Measurements from ENCODE around the gene ARSB. TPM values are rescaled to one million over a fixed set of nuclear protein-coding genes. Genes with fewer than 3 reads are reported as not detected.
A peak's percentile ranks its signal among the peaks of the same experiment; 100 is the strongest.

ARSB gene
- total RNA-seq, 1 experiment from 2014 or later: 5.2 TPM

DNA sequence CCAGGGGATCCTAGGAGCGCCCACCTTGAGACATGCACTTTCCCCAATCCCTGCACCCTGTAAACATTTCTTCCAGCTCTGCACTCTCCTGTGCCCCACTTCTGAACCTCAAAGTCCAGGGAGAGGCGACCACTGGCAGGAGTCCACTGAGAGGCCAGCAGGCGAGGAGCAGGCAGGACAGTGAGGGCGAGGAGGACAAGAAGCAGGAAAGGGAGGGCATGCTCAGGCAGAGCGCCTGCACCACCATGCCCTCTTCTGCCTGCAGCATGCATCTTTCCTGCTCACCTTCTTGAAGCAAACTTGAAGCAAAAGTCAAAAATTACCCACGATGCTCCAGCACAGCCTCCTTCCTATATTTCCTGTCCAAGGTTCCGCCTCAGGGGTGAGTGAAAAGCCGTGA, 10.1 kb downstream of the ARSB start:
- CTCF ChIA-PET: interaction anchor here (1.2 to 2.5 kb wide), 2 partner anchors 9 to 10 kb away, joined by 4 to 16 read pairs; no protein-coding TSS in a partner anchor
- no peak for DNase-seq (ENCODE audit: unreplicated experiment)
- peak overlapping the region; percentile 9 for H3K27ac Mint-ChIP-seq (ENCODE audit: low read depth, unreplicated experiment)

DNA sequence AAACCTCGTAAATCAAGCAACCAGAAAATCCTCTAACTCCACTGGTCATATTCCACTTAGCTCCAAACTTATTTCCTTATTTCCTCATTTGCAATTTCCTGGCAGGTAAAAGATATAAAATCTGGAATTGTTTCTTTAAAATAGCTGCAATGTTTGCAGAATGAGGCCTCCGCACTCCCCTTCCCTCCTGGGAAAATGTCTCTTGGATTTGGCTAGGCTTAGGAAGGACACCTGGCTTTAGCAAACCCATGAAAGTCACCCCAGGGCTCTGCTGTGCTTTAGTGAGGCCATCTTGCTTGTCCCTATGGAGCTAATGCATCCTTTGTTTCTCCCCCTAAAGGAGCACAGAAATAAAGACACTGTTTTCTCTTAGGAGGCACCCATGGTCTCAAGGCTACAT, 10.5 kb downstream of the ARSB start:
- H3K27ac Mint-ChIP-seq (ENCODE audit: low read depth, unreplicated experiment): no peak overlapping the region
- DNase-seq (ENCODE audit: unreplicated experiment): no peak
- TF ChIP-seq CTCF (IDR thresholded peaks at IDR 0.05; ENCODE audit: unreplicated experiment): no peak
- no peaks in the 10 kb centered on the region for H3K36me3 Mint-ChIP-seq (ENCODE audit: insufficient read depth, unreplicated experiment)
- H3K27me3 Mint-ChIP-seq (ENCODE audit: insufficient read depth, unreplicated experiment): no peaks in the 10 kb centered on the region
- intact Hi-C loops (cut with micrococcal nuclease): no loop called here
- no peak overlapping the region for H3K4me3 Mint-ChIP-seq (ENCODE audit: unreplicated experiment)
- ChIA-PET POLR2A (interaction anchor here (0.8 to 1.2 kb wide), 2 partner anchors 10 to 57 kb away, joined by 3 to 4 read pairs; no protein-coding TSS in a partner anchor), CTCF (interaction anchor here (1.2 to 2.5 kb wide), 2 partner anchors 9 kb away, joined by 4 to 16 read pairs; no protein-coding TSS in a partner anchor)
- no TSS peak for BruUV-seq (replicated peaks)
- no peaks in the 10 kb centered on the region for H3K9me3 Mint-ChIP-seq (ENCODE audit: unreplicated experiment)
- H3K4me1 Mint-ChIP-seq (ENCODE audit: insufficient read depth, unreplicated experiment): peaks cover 4% of the 10 kb centered on the region

More for the DNA sequence above, 10.1 kb downstream of the ARSB start:
- POLR2A ChIA-PET: interaction anchor here (1.2 kb wide), 1 partner anchor 9 kb away, joined by 4 read pairs; no protein-coding TSS in a partner anchor
- no peak for TF ChIP-seq CTCF (IDR thresholded peaks at IDR 0.05; ENCODE audit: unreplicated experiment)
- H3K36me3 Mint-ChIP-seq (ENCODE audit: insufficient read depth, unreplicated experiment): no peaks in the 10 kb centered on the region
- H3K27me3 Mint-ChIP-seq (ENCODE audit: insufficient read depth, unreplicated experiment): no peaks in the 10 kb centered on the region
- no TSS peak for BruUV-seq (replicated peaks)
- H3K4me3 Mint-ChIP-seq (ENCODE audit: unreplicated experiment): no peak overlapping the region
- H3K4me1 Mint-ChIP-seq (ENCODE audit: insufficient read depth, unreplicated experiment): peaks cover 4% of the 10 kb centered on the region
- intact Hi-C loops (cut with micrococcal nuclease): no loop called here
- H3K9me3 Mint-ChIP-seq (ENCODE audit: unreplicated experiment): no peaks in the 10 kb centered on the region

- ChIA-PET CTCF (interaction anchor here (0.6 to 1.2 kb wide), 3 partner anchors 9 to 500 kb away, joined by 3 to 4 read pairs (median 3); no protein-coding TSS in a partner anchor), POLR2A (interaction anchor here (0.8 to 1.2 kb wide), 2 partner anchors 10 to 57 kb away, joined by 3 to 4 read pairs; no protein-coding TSS in a partner anchor)
- no peak for DNase-seq (ENCODE audit: unreplicated experiment)
- BruUV-seq (replicated peaks): no TSS peak
- Mint-ChIP-seq H3K27ac (ENCODE audit: low read depth, unreplicated experiment) (no peak overlapping the region), H3K27me3 (ENCODE audit: insufficient read depth, unreplicated experiment) (no peaks in the 10 kb centered on the region), H3K36me3 (ENCODE audit: insufficient read depth, unreplicated experiment) (no peaks in the 10 kb centered on the region), H3K9me3 (ENCODE audit: unreplicated experiment) (no peaks in the 10 kb centered on the region), H3K4me1 (ENCODE audit: insufficient read depth, unreplicated experiment) (peaks cover 4% of the 10 kb centered on the region), H3K4me3 (ENCODE audit: unreplicated experiment) (no peak overlapping the region)
- intact Hi-C loops (cut with micrococcal nuclease): no loop called here
- no peak for TF ChIP-seq CTCF (IDR thresholded peaks at IDR 0.05; ENCODE audit: unreplicated experiment)
Observed at GRCh38 chr5:78974011-78974410, 11.1 kb downstream of the ARSB start.

DNA sequence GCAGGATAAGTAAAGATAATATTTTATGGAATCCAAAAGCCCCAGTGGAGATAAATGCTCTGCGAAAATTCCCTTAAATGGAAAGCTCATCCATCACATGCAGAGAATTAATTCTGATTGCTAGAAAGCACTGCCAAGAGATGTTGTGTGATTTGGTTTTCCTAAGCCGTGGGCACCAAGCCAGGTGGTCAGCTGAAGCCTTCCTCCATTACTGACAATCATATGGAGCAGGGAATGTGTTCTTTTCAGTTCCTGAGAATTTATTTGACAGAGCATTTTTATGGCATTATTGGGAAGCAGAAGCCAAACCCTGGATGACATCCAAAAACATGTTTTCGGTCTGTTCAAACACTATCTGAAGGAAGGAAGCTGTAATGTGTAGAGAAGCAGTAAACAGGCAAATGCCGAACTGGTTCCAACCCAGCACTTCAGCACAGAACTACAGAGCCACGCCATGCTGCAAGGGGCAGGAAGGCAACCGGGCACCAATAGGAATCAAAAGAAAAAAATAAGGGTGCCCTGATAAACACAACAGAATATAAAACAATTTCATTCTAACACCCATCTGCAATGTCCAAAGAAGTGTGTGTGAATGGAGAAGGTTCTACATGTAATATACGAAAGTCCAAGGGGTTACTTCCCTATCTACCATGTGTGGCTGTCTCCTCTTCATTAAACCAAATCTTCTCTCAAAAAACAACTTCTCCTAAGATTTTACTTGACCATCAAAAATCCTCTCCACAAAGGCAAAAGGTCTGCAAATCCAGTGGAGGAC, 12.3 kb downstream of the ARSB start:
- H3K9me3 Mint-ChIP-seq (ENCODE audit: unreplicated experiment): no peaks in the 10 kb centered on the region
- ChIA-PET POLR2A (no interaction called here), CTCF (interaction anchor here (0.7 to 1.0 kb wide), 3 partner anchors 8 to 161 kb away, joined by 3 to 4 read pairs (median 3); no protein-coding TSS in a partner anchor)
- BruUV-seq (replicated peaks): no TSS peak
- intact Hi-C loops (cut with micrococcal nuclease): no loop called here
- no peaks in the 10 kb centered on the region for H3K27me3 Mint-ChIP-seq (ENCODE audit: insufficient read depth, unreplicated experiment)
- H3K27ac Mint-ChIP-seq (ENCODE audit: low read depth, unreplicated experiment): no peak overlapping the region
- H3K4me3 Mint-ChIP-seq (ENCODE audit: unreplicated experiment): no peak overlapping the region
- H3K36me3 Mint-ChIP-seq (ENCODE audit: insufficient read depth, unreplicated experiment): no peaks in the 10 kb centered on the region
- no peak for DNase-seq (ENCODE audit: unreplicated experiment)
- peaks cover 4% of the 10 kb centered on the region for H3K4me1 Mint-ChIP-seq (ENCODE audit: insufficient read depth, unreplicated experiment)
- TF ChIP-seq CTCF (IDR thresholded peaks at IDR 0.05; ENCODE audit: unreplicated experiment): no peak
